Activated CD4-positive, alpha-beta T cell treated with anti-CD3 and anti-CD28 coated beads for 4 hours (primary cell): ENCODE results near the gene KRT16.
"Not testable (repeated sequence)": the region's sequence is repeated elsewhere in the genome, so short reads cannot be mapped to it uniquely, and the experiment has no call there.

Experiments used
- DNase-seq, 2 donors: peaks; one replicate each; pipeline ENCODE4 v3.0.0-alpha.2; 2020

The KRT16 gene

GRCh38 chr17:41612376-41613160, at the start of gene KRT16:
Gene KRT16 (minus strand): TSS chr17:41612767. CDS start chr17:41612688, 79 bp downstream.
- not testable (repeated sequence) for DNase-seq

GRCh38 chr17:41660221-41660711, 47.7 kb upstream of the KRT16 start:
- DNase-seq, result no peak

- DNase-seq, result no peak
Measured at GRCh38 chr17:41659427-41660212, 47.1 kb upstream of the KRT16 start.

- DNase-seq, result no peak
Measured at GRCh38 chr17:41658846-41659245, 46.3 kb upstream of the KRT16 start.

- no peak for DNase-seq
Measured at GRCh38 chr17:41657936-41658335, 45.4 kb upstream of the KRT16 start.

- no peak for DNase-seq
Measured at GRCh38 chr17:41657176-41657754, 44.7 kb upstream of the KRT16 start.

GRCh38 chr17:41656249-41657023, 43.9 kb upstream of the KRT16 start:
- no peak for DNase-seq

GRCh38 chr17:41655611-41656111, 43.1 kb upstream of the KRT16 start:
- DNase-seq, result no peak

GRCh38 chr17:41654678-41655607, 42.4 kb upstream of the KRT16 start:
- DNase-seq, result no peak

GRCh38 chr17:41653892-41654677, 41.5 kb upstream of the KRT16 start:
- DNase-seq, result no peak

GRCh38 chr17:41653421-41653820, 40.9 kb upstream of the KRT16 start:
- no peak for DNase-seq

- no peak for DNase-seq
Measured at GRCh38 chr17:41652461-41652970, 39.9 kb upstream of the KRT16 start.

GRCh38 chr17:41651625-41652460, 39.3 kb upstream of the KRT16 start:
- DNase-seq, result no peak

- DNase-seq, result no peak
Measured at GRCh38 chr17:41650794-41651624, 38.4 kb upstream of the KRT16 start.

GRCh38 chr17:41649923-41650519, 37.5 kb upstream of the KRT16 start:
- no peak for DNase-seq

- DNase-seq, result peak; percentile 76 to 84
Measured at GRCh38 chr17:41648411-41649195, 36.0 kb upstream of the KRT16 start.

GRCh38 chr17:41647940-41648410, 35.4 kb upstream of the KRT16 start:
- DNase-seq, result peak; percentile 83 to 90
